Measurements from ENCODE around the gene ISLR. TPM values are rescaled to one million over a fixed set of nuclear protein-coding genes. Genes with fewer than 3 reads are reported as not detected.

The ISLR gene
- total RNA-seq, 3 donors from 2014 or later: 4.9 to 29.9 (median 7.4) TPM

DNA sequence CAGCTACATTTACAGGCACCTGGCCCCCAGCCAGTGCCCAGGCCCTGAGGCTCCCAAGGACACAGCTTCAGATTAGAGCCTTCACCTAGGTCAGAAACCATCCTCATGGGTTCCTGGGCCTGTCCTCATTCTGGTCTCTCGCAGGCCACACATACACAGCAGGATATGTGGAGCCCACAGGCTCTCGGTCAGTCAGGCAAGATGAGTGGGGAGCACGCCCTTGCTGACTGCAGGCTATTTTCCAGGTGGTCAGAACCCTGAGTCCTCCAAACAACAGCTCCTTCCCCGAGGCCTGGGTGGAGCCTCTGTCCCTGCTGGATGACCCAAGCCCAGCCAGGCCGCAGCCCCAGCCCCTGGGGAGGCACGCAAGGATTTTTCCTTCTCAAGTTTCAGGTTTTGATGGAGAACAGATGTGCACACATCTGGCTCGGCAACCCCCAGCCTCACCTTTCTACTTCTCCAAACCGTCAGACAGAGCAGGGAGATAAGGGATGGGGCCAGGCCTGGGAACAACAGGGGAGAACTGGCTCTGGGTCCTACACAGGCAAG lies 27.4 kb downstream of the ISLR start:
- no peak overlapping the region for H3K4me3 ChIP-seq
- H3K9me3 ChIP-seq: no peaks in the 10 kb centered on the region
- TF ChIP-seq, protein P1, sequence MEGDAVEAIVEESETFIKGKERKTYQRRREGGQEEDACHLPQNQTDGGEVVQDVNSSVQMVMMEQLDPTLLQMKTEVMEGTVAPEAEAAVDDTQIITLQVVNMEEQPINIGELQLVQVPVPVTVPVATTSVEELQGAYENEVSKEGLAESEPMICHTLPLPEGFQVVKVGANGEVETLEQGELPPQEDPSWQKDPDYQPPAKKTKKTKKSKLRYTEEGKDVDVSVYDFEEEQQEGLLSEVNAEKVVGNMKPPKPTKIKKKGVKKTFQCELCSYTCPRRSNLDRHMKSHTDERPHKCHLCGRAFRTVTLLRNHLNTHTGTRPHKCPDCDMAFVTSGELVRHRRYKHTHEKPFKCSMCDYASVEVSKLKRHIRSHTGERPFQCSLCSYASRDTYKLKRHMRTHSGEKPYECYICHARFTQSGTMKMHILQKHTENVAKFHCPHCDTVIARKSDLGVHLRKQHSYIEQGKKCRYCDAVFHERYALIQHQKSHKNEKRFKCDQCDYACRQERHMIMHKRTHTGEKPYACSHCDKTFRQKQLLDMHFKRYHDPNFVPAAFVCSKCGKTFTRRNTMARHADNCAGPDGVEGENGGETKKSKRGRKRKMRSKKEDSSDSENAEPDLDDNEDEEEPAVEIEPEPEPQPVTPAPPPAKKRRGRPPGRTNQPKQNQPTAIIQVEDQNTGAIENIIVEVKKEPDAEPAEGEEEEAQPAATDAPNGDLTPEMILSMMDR (IDR thresholded peaks at IDR 0.05): no peak
- H3K36me3 ChIP-seq (ENCODE audit: low read depth): no peaks in the 10 kb centered on the region
- peaks cover 6% of the 10 kb centered on the region for H3K4me1 ChIP-seq (ENCODE audit: low read depth)
- ATAC-seq (no peak), DNase-seq (no peak)
- intact Hi-C loops (cut with DNase I, micrococcal nuclease): no loop called here

DNA sequence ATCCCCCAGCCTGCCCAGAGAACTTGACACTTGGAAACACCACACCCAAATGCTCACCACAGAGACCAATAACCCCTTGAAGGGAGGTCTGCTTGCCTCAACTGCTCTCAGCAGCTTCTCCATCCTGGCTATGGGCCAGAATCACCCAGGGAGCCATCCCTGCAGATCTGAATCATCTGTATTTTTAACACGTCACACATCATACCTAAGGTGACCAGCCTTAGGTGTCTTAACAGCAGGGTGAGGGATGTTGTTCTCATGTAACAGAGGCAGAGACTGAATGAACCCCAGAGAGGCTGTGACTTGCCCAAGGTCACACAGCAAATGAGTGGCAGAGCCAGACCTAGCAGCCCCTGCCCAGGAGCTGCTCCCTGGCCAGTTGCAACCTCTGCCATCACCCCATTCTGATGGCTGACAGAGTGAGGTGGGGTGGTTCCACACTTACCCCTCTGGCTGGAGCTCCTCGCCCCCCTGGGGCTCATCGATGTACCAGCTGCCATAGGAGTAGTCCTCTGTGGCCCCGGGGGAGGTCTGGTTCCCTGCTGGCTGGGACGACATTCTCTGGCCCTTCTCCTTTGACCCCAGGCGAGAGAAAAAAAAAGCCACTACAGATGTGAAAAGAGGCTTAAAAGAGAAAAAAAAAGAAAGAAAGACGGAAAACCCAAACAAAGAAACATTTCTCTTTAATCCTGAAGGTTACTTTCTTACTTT lies 28.4 kb downstream of the ISLR start:
- ATAC-seq: no peak
- TF ChIP-seq, protein P1 (IDR thresholded peaks at IDR 0.05): no peak
- H3K4me3 ChIP-seq: no peak overlapping the region
- H3K36me3 ChIP-seq (ENCODE audit: low read depth): no peaks in the 10 kb centered on the region
- intact Hi-C loops (cut with DNase I, micrococcal nuclease): no loop called here
- DNase-seq: no peak
- H3K4me1 ChIP-seq (ENCODE audit: low read depth): no peaks in the 10 kb centered on the region
- H3K9me3 ChIP-seq: no peaks in the 10 kb centered on the region

DNA sequence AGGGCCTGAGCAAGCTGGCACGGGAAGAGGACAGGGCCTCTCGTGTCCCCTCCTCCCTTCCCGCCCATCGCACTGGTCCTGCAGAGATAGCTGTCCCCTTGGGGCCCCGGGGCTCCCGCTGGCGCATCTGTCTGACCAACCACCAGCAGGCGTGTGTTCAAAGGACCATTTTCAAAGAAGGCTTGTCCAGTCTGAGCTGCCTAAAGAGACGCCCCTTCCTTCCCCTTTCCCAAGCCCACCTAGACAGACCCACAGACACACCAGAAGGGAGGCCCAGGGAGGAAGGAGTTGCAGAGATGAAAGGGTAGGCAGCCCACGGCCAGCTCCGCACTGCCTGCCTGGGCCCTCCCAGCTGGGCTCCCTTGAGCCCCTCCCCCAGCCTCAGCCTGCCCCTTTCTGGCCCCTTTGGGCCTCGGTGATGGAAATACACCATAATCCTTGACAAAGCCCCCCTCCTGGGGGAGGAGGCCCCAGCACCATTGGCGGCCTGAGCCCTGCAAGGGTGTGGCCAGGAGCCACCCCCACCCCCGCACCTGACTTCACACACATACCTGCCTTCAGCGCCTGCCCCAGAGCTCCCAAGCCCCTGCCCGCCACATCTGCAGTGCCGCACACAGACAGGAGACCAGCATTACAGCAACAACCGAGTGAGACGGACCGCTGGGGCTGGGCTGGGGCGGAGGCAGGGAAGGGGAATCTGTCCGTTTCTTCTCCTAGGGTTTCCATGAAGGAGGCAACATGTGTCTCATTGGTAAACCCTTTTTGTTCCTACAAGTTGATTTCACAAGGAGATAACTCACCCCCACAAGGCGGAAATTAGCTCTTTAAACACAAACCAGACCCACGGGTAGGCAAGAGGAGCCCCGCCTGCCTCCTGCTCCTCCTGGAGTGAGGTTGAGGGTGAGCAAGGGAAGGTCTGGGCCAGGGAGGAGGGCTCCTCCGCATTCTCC lies 29.2 kb downstream of the ISLR start, which contains the start of gene STRA6:
STRA6 (minus strand) TSS at position 336 of the 950 bp plus-strand sequence. CDS start 520 bp downstream, outside the sequence.
- H3K4me1 ChIP-seq (ENCODE audit: low read depth): no peaks in the 10 kb centered on the region

DNA sequence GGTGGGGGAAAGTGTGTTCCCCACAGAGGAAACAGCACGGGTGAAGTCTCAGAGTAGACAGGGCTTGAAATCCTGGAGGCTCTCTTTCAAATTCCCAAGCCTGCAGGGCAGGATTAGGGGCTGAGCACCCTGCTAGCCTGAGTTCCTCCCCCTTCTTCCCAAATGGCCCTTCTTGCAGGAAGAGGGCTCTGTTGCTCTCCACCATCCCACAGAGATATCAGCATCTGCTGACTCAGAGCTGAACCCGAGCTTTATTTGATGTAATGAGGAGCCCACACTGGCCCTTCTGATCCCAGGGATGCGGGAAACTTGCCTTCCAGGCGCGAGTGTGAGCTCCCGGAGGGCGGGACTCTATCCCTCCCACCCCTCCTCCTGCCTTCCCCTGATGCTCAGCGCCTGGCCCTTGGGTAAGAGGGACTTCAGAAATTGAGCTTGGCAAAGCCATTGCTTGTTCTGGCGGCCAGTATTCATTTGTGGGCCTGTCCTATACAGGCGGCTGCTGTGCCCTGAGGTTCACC lies 30.5 kb downstream of the ISLR start:
- DNase-seq (peak in 1 of 3 donors; percentile 52), ATAC-seq (no peak)
- intact Hi-C loops (cut with DNase I, micrococcal nuclease): no loop called here
- Histone ChIP-seq H3K36me3 (ENCODE audit: low read depth) (no peaks in the 10 kb centered on the region), H3K9me3 (no peaks in the 10 kb centered on the region), H3K4me1 (ENCODE audit: low read depth) (no peaks in the 10 kb centered on the region), H3K4me3 (no peak overlapping the region)
- TF ChIP-seq, protein P1 (IDR thresholded peaks at IDR 0.05): no peak

More for the DNA sequence above, 29.2 kb downstream of the ISLR start, which contains the start of gene STRA6:
- TF ChIP-seq, protein P1 (IDR thresholded peaks at IDR 0.05): no peak
- intact Hi-C loops (cut with DNase I, micrococcal nuclease): no loop called here
- peak; percentile 60 for ATAC-seq
- Histone ChIP-seq H3K9me3 (no peaks in the 10 kb centered on the region), H3K4me3 (no peak within 1 kb of the TSS), H3K36me3 (ENCODE audit: low read depth) (no peaks in the 10 kb centered on the region)
- peak in 1 of 3 donors; percentile 26 for DNase-seq

DNA sequence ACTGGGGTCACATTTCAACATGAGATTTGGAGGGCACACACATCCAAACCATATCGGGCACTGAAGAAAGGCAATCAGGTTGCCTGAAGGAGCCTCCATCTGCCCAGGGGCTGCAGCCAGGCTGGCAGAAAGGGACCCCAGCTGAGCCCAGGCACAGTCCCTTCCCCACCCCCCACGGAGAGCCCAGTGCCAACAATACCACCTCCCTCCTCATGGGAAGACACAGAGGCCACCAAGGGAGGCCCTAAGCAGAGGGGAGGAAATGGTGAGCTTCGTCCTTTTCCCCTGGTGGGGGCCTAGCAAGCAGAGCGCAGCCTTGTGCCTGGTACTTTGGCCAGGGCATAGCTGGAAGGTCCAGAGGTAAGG lies 32.1 kb downstream of the ISLR start:
- Histone ChIP-seq H3K4me3 (no peak overlapping the region), H3K9me3 (no peaks in the 10 kb centered on the region), H3K4me1 (ENCODE audit: low read depth) (no peaks in the 10 kb centered on the region), H3K36me3 (ENCODE audit: low read depth) (no peaks in the 10 kb centered on the region)
- ATAC-seq (no peak), DNase-seq (no peak)
- intact Hi-C loops (cut with DNase I, micrococcal nuclease): no loop called here
- TF ChIP-seq, protein P1 (IDR thresholded peaks at IDR 0.05): no peak
